ENCODE data around the gene MRPL36. TPM values are rescaled to one million over a fixed set of nuclear protein-coding genes. Genes with fewer than 3 reads are reported as not detected.

Gene MRPL36
- total RNA-seq, 1 experiment from 2014 or later = 102 TPM

DNA sequence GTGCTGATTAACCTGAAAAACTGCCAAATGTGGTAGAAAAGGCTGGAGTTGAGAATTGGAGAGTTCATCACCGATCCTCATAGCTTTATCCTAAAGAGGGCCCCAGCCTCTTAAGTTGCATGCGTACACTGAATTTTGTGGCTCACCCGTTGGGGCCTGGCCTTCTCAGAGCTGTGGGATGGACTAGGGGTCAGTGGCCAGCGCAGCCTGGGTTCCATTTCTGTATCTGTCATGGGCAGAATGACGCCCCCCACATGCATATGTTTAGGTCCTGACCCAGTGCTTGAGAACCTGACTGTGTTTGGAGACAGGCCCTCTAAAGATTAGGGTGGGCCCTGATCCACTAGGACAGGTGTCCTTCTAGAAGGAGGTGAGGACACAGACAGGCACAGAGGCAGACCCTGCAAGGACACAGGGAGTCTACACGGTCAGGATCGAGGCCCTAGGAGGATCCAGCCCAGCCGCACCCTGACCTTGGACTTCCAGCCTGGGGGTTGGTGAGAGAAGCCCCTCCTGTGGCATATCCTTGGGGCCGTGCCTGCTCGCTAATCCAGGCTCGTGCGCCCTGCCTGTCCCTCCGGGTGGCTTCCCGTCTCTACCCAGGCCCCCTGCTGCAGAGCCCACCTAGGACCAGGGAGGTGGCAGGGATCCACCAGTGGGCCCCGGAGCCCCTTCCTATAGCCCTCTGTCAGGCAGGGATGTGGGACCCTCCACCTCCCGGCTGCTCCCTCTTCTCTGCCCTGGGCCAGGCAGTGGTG is 33.8 kb upstream of the MRPL36 start:
- ChIA-PET POLR2A (ENCODE audit: low non-redundant PET) (no interaction called here), CTCF (no interaction called here)
- no peaks in the 10 kb centered on the region for H3K4me1 ChIP-seq (ENCODE audit: insufficient read depth, low read length, poor library complexity, severe bottlenecking)
- TF ChIP-seq, protein P1, sequence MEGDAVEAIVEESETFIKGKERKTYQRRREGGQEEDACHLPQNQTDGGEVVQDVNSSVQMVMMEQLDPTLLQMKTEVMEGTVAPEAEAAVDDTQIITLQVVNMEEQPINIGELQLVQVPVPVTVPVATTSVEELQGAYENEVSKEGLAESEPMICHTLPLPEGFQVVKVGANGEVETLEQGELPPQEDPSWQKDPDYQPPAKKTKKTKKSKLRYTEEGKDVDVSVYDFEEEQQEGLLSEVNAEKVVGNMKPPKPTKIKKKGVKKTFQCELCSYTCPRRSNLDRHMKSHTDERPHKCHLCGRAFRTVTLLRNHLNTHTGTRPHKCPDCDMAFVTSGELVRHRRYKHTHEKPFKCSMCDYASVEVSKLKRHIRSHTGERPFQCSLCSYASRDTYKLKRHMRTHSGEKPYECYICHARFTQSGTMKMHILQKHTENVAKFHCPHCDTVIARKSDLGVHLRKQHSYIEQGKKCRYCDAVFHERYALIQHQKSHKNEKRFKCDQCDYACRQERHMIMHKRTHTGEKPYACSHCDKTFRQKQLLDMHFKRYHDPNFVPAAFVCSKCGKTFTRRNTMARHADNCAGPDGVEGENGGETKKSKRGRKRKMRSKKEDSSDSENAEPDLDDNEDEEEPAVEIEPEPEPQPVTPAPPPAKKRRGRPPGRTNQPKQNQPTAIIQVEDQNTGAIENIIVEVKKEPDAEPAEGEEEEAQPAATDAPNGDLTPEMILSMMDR (conservative IDR thresholded peaks at IDR 0.05; ENCODE audit: low read depth, low read length) = no peak
- no peak for TF ChIP-seq EZH2 (IDR thresholded peaks at IDR 0.05; ENCODE audit: borderline replicate concordance, low read depth, low read length, poor library complexity, severe bottlenecking)
- BruUV-seq (replicated peaks) = no TSS peak
- H3K27ac ChIP-seq (ENCODE audit: low read depth, low read length, poor library complexity, severe bottlenecking) = no peak overlapping the region
- H3K36me3 ChIP-seq (ENCODE audit: insufficient read depth, low read length, poor library complexity, severe bottlenecking) = no peaks in the 10 kb centered on the region
- no peak for DNase-seq (ENCODE audit: low spot score)
- no peaks in the 10 kb centered on the region for H3K9me3 ChIP-seq (ENCODE audit: low read depth, low read length, poor library complexity, severe bottlenecking)
- peaks cover 5% of the 10 kb centered on the region for H3K27me3 ChIP-seq (replicated peaks; ENCODE audit: insufficient read depth, low read depth, low read length, poor library complexity)
- no peak overlapping the region for H3K4me3 ChIP-seq (ENCODE audit: low read depth, low read length, poor library complexity, severe bottlenecking)
- intact Hi-C loops (cut with micrococcal nuclease; ENCODE audit: unreplicated experiment) = no loop called here

GRCh38 chr5:1832511-1833250 is 33.0 kb upstream of the MRPL36 start:
- Histone ChIP-seq H3K27ac (ENCODE audit: low read depth, low read length, poor library complexity, severe bottlenecking) (no peak overlapping the region), H3K4me3 (ENCODE audit: low read depth, low read length, poor library complexity, severe bottlenecking) (no peak overlapping the region), H3K36me3 (ENCODE audit: insufficient read depth, low read length, poor library complexity, severe bottlenecking) (no peaks in the 10 kb centered on the region), H3K4me1 (ENCODE audit: insufficient read depth, low read length, poor library complexity, severe bottlenecking) (no peaks in the 10 kb centered on the region), H3K9me3 (ENCODE audit: low read depth, low read length, poor library complexity, severe bottlenecking) (no peaks in the 10 kb centered on the region), H3K27me3 (replicated peaks; ENCODE audit: insufficient read depth, low read depth, low read length, poor library complexity) (peaks cover 5% of the 10 kb centered on the region)
- no peak for DNase-seq (ENCODE audit: low spot score)
- ChIA-PET CTCF (no interaction called here), POLR2A (ENCODE audit: low non-redundant PET) (no interaction called here)
- BruUV-seq (replicated peaks) = no TSS peak
- intact Hi-C loops (cut with micrococcal nuclease; ENCODE audit: unreplicated experiment) = no loop called here
- TF ChIP-seq, protein P1 (conservative IDR thresholded peaks at IDR 0.05; ENCODE audit: low read depth, low read length) = no peak
- TF ChIP-seq EZH2 (IDR thresholded peaks at IDR 0.05; ENCODE audit: borderline replicate concordance, low read depth, low read length, poor library complexity, severe bottlenecking) = no peak

DNA sequence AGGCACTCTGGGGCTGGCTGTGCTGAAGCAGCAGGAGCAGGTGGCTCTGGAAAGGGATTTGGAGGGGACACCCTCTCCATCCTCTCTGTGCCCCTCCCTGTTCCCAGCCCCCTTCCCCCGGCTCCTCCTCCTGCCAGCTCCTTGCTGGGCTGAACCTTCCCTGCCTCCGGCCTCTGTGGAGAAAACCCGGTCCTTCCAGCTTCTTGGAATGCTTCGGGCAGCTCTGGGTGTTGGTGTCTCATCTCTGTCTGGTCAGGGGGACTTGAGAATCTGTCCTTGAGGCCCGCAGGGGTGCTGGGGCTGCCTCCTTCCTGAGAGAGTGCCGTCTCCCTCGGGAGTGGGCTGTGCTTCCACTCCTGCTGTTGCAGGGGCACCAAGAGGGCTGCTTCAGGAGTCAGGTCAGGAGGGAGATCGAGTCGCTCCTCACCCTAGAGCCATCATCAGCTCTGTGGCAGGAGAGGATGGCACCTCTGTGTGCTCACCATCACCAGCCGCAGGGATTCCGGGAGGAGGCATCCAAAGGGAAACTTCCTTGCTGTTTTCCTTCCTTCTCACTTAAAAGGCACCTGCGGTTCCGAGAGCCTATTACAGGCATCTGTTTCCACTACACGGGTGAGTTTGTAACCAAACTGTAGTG is 32.2 kb upstream of the MRPL36 start:
- no TSS peak for BruUV-seq (replicated peaks)
- no peaks in the 10 kb centered on the region for H3K4me1 ChIP-seq (ENCODE audit: insufficient read depth, low read length, poor library complexity, severe bottlenecking)
- intact Hi-C loops (cut with micrococcal nuclease; ENCODE audit: unreplicated experiment) = no loop called here
- no peaks in the 10 kb centered on the region for H3K36me3 ChIP-seq (ENCODE audit: insufficient read depth, low read length, poor library complexity, severe bottlenecking)
- H3K27ac ChIP-seq (ENCODE audit: low read depth, low read length, poor library complexity, severe bottlenecking) = no peak overlapping the region
- H3K27me3 ChIP-seq (replicated peaks; ENCODE audit: insufficient read depth, low read depth, low read length, poor library complexity) = peaks cover 5% of the 10 kb centered on the region
- no peaks in the 10 kb centered on the region for H3K9me3 ChIP-seq (ENCODE audit: low read depth, low read length, poor library complexity, severe bottlenecking)
- no peak for DNase-seq (ENCODE audit: low spot score)
- ChIA-PET CTCF (no interaction called here), POLR2A (ENCODE audit: low non-redundant PET) (no interaction called here)
- TF ChIP-seq, protein P1 (conservative IDR thresholded peaks at IDR 0.05; ENCODE audit: low read depth, low read length) = no peak
- no peak for TF ChIP-seq EZH2 (IDR thresholded peaks at IDR 0.05; ENCODE audit: borderline replicate concordance, low read depth, low read length, poor library complexity, severe bottlenecking)
- H3K4me3 ChIP-seq (ENCODE audit: low read depth, low read length, poor library complexity, severe bottlenecking) = no peak overlapping the region

Data from A673 (cell line).